NCI-H524 treated with DMSO at 0.1 percent for 48 hours (cell line): ENCODE data around the gene GATA2.

Experiments
- DNase-seq: peaks from one replicate; lab custom pipeline; 2025; lab: John Stamatoyannopoulos, UW

The GATA2 gene

GRCh38 chr3:128488636-128488990, 4.4 kb downstream of the GATA2 start:
- no peak for DNase-seq

DNA sequence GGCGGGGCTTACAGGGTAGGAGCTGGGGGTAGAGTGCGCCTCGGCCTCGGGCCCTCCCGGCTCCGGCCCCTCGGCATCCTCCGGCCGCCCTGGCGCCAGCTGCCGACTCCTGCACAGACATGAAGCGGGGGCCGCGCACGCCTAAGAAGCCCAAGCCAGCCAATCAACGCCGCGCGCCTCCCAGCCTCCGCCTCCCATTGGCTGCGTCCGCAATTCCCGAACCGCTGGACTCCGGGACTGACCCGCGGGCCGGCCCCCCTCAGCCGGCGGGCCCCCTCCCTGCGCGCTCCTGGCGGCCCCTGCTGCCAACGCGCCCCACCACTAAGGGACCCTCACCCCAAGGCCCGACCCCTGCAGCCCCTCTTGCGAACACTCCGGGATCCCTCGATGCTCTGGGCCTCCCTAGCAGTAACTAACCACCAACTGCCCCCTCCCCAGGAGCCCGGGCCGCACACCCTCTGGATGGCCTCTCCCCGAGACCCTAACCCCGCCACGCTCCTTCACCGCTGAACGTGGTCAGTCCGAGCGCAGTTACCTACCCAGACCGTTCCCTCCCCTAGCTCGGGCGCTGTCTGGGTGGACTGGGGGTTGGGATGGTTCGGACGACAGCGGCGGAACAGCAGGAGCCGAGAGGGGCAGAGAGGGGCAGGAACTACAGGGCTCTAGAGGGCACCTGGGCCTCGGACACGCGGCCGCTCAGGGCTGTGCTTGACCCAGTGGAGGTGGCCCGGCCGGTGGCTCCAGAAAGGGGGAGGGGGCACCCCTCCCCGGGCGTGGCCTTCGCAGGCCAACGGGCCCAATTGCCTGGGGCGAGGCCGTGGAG, 5.0 kb downstream of the GATA2 start:
- DNase-seq = no peak

DNA sequence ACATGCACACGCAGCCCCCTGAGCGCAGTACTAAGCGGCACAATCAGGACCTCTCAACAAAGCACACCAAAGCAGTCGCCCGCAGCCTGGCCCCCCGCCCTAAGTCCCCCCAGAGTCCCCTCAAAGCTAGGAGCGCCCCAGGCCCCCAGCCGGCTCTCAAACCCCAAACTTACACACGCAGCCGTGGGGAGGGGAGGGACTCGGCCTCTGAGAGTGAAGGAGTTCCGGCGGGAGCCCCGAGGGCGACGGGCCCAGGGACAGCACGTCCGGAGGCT, 5.5 kb downstream of the GATA2 start:
- DNase-seq = no peak

- no peak for DNase-seq
Observed at GRCh38 chr3:128486681-128487537, 6.1 kb downstream of the GATA2 start.

DNA sequence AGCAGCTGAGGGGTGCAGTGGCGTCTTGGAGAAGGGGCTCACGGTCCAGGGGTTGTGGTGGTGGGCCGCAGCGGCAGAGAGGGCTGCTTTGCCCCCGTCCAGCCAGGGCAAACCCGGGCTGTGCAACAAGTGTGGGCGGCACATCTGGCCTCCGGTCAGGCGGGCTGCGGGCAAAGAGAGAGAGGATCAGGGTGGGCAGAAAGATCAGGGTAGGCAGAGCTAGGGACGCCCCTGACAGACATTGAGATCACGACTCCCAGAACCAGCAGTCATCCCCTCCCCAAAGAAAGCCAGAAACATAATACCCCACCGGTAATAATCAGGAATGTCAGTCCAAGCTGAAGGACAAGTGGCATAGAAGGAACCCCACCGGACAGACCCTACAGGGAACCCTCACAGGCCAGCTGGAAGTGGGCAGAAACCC, 6.8 kb downstream of the GATA2 start:
- no peak for DNase-seq

GRCh38 chr3:128485282-128486204, 7.5 kb downstream of the GATA2 start:
- DNase-seq = no peak

DNA sequence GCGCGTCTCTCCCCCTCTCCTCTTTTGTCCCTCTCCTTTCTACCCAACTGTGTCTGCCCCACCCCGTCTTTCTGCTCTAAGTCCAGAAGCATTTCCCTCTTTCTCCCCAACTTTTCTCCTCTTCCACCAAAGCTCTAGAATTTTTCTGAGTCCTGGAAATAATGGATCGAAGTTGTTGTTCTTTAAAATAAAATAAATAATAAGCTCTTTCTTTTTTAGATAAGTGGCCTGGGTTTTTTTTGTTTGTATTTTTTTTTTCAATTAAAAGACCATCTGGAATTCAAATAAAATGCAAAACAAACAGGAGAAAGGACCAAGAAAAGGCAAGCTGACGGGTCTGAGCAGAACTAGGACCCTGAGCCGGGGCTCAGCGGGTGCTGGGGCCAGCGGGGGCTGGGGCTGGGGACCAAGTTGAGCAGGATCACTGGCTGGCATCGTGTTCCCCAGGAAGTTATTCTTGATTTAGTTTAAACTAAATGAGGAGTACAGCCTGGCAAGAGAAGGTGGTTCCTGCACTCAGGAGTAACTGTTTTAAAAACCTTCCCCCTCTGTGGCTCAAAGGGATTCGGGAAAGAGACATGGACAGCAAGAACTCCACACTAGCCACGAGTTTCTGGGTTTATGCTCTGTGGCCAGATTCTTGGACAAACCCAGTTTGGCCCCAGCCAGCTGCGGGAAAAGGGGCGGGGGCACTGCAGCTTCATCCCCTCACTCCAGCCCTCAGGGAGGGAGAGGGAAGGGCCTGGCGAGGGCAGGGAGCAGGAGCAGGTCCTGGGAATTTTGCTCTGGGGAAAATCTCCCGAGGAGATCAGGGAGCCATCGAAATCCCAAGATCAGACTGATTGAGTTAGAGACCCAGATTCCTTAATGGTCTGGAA, 8.4 kb downstream of the GATA2 start:
- DNase-seq = no peak

- no peak for DNase-seq
Observed at GRCh38 chr3:128483657-128484403, 9.2 kb downstream of the GATA2 start.

GRCh38 chr3:128482666-128483656, 10.0 kb downstream of the GATA2 start:
- no peak for DNase-seq

DNA sequence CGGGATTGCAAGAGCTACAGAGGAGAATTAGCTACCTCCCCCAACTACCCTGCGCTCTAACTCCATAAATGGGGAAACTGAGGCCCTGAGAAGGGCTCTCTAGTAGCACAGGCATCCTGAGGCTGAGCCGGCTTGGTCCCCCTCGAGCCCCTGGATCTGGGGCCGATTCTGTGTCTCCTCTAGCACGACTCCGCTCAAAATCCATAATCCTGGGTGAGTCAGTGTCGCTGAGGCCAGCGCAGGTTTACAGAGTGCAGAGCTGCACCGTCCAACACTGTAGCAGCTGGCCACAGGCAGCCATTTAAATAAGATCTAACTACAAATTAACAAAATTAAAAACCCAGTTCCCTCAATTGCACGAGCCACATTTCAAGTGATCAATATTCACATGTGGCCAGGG, 10.8 kb downstream of the GATA2 start:
- no peak for DNase-seq

- DNase-seq = peak; percentile 85
Observed at GRCh38 chr3:128481438-128481942, 11.5 kb downstream of the GATA2 start.

DNA sequence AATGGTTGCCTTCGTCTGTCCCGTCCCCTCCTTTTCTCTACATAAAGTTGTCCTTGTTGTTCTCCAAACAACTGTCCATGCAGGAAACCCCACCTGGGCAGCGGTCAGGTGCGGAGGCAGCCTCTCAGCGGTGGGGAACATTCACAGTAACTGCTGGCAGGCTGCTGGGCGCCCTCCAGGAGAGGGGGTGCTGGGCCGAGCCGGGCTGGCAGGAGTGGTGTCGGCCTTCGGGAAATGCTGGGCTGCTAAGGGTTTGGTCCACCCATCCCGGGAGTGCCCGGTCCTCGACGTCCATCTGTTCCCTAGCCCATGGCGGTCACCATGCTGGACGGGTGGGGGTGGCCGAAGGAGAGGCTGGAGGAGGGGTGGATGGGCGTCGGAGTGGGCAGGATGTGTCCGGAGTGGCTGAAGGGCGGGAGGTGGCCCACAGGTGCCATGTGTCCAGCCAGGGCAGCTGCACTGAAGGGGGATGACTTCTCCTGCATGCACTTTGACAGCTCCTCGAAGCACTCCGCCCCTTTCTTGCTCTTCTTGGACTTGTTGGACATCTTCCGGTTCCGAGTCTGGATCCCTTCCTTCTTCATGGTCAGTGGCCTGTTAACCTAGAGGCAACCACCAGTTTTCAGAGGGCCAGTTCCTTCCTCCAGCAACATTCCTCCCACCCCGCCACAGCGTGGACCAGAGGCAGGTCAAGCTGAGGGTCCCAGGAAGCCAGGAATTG, 12.1 kb downstream of the GATA2 start:
- no peak for DNase-seq

DNA sequence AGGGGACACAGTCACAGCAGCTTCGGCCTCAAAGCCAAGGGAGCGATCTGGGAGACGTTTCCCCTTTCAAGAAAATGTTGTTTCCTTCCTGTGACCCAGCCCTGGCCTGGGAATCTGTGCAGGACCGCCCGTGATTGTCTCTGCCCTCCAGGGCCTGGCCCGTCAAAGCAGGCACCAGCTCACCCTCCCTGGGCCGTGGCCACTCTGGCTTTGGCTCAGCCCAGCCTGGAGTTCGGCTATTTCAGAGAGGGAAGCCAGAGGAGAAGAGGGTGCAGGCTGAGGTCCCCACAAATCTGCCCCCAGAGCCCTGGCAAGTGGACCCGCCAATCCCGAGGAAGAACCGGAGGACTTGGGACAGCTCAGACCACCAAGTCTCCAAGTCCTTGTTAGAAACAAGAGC, 12.7 kb downstream of the GATA2 start:
- DNase-seq = no peak

DNA sequence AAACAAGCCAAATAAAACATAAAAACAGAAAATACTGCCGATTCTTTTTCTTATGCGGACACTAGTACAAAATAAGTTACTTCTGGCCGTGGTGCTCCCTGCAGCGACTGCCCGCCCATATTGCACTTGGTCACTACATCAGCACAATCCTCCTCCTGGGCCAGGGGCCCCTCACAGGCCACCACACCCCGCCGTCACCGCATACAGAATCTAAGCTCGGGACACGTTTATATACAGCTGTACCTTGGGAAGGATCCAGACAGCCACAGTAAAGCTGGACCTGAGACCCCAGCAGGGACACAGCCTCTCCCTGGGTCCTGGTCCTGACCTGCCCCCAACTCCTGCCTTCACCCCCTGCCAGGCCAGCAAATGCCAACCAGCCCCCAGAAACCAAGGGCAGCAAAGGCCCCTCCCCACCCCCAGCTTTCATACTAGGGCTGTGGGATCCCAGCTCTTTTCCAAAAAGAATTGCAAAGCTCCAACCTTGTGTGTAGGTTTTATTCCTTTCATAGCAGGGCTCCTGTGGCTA, 13.4 kb downstream of the GATA2 start:
- DNase-seq = no peak

GRCh38 chr3:128478576-128479506, 14.2 kb downstream of the GATA2 start:
- DNase-seq = no peak

- no peak for DNase-seq
Observed at GRCh38 chr3:128476659-128477058, 16.3 kb downstream of the GATA2 start.

DNA sequence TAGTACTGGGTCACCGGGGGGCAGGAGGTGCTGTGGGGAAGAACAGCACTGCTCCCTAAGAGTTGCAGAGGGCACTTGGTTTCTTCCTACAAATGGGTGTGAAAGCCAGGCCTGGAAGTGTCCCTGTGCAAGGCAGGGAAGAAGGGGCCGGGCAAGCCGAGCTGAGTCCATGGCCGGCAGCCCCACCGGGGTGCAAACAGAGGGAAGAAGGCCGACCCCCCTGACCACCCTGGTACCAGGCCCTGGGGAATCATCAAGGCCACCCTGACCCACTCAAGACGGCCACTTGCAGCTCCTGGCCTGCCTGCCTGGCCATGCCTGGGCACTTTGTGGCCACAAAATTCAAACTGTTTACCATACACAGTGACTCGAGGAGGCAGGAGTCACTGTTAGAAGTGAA, 17.6 kb downstream of the GATA2 start:
- DNase-seq = no peak
